OCI-LY3 (cell line): ENCODE results near the gene INHBE.

Experiments
- H2AFZ ChIP-seq: fragments of 200-600, 300-600 bp; shearing (Covaris generic); 2 replicates; pipeline ENCODE4 v1.6.0; 2014; ENCODE audit warnings: antibody characterized with exemption, low read depth, low read length
- H3K27ac ChIP-seq: fragments of 200-600, 300-600 bp; sonication (generic); 2 replicates; pipeline ENCODE4 v1.5.1; 2014; ENCODE audit warnings: mild to moderate bottlenecking, low read length, moderate library complexity, mixed read lengths
- H3K27me3 ChIP-seq: fragments of 200-600, 300-600 bp; sonication (generic); 2 replicates; pipeline ENCODE4 v1.6.1; 2014; ENCODE audit warnings: low read depth, low read length, mixed read lengths
- H3K36me3 ChIP-seq: fragments of 200-600, 300-600 bp; sonication (generic); replicated peaks from 2 replicates; pipeline ENCODE3; 2014; ENCODE audit warnings: low read depth, low read length, mixed read lengths
- H3K4me1 ChIP-seq: fragments of 300-600, 200-600 bp; sonication (generic); 2 replicates; pipeline ENCODE4 v1.6.1; 2014; ENCODE audit warnings: low read length, mixed read lengths
- H3K4me2 ChIP-seq: fragments of 200-600, 300-600 bp; sonication (generic); 2 replicates; pipeline ENCODE4 v1.6.1; 2014; ENCODE audit warnings: low read length, mixed read lengths
- H3K4me3 ChIP-seq: fragments of 300-600, 200-600 bp; sonication (generic); 2 replicates; pipeline ENCODE4 v1.5.1; 2014; ENCODE audit warnings: antibody characterized with exemption, mild to moderate bottlenecking, low read length, moderate library complexity
- H3K79me2 ChIP-seq: fragments of 300-600, 200-600 bp; shearing (Covaris generic); 2 replicates; pipeline ENCODE4 v1.6.1; 2014; ENCODE audit warnings: mild to moderate bottlenecking, low read length, mixed read lengths
- H3K9ac ChIP-seq: fragments of 300-600, 200-600 bp; shearing (Covaris generic); 2 replicates; pipeline ENCODE4 v1.6.0; 2014; ENCODE audit warnings: mild to moderate bottlenecking, low read length, moderate library complexity
- H3K9me3 ChIP-seq: fragments of 200-600, 300-600 bp; shearing (Covaris generic); 2 replicates; pipeline ENCODE4 v1.6.1; 2014; ENCODE audit warnings: low read length, mixed read lengths; ENCODE audit not compliant: insufficient read depth
- H4K20me1 ChIP-seq: fragments of 200-600, 300-600 bp; sonication (generic); 2 replicates; pipeline ENCODE4 v1.6.1; 2016; ENCODE audit warnings: low read length, mixed read lengths; ENCODE audit not compliant: insufficient read depth
- CTCF ChIP-seq: fragments of 200-600, 300-600 bp; sonication (generic); IDR thresholded peaks from 2 replicates; pipeline ENCODE4 v1.5.1; 2014; ENCODE audit warnings: antibody characterized with exemption, low read length, low read depth
- EZH2phosphoT487 ChIP-seq: fragments of 200-600 bp; shearing (Covaris generic); IDR thresholded peaks from 2 replicates; pipeline ENCODE4 v1.6.1; 2018; ENCODE audit warnings: antibody characterized with exemption, mixed run types, low read depth

Gene INHBE

GRCh38 chr12:57431654-57432188 is 23.4 kb upstream of the INHBE start:
- peak overlapping the region; percentile 85 for H3K9ac ChIP-seq
- no peaks in the 10 kb centered on the region for H3K9me3 ChIP-seq
- H3K36me3 ChIP-seq: no peaks in the 10 kb centered on the region
- no peaks in the 10 kb centered on the region for H4K20me1 ChIP-seq
- no peaks in the 10 kb centered on the region for H3K27me3 ChIP-seq
- peaks cover 14% of the 10 kb centered on the region for H3K4me1 ChIP-seq
- TF ChIP-seq EZH2phosphoT487 (no peak), CTCF (no peak)
- H3K27ac ChIP-seq: peak overlapping the region; percentile 54
- H3K79me2 ChIP-seq: peaks cover 19% of the 10 kb centered on the region
- H2AFZ ChIP-seq: peak overlapping the region; percentile 75
- peak overlapping the region; percentile 70 for H3K4me2 ChIP-seq
- peak overlapping the region; percentile 94 for H3K4me3 ChIP-seq

GRCh38 chr12:57433370-57433769 is 21.7 kb upstream of the INHBE start:
- H3K9ac ChIP-seq: no peak overlapping the region
- H2AFZ ChIP-seq: no peak overlapping the region
- no peak for TF ChIP-seq CTCF
- TF ChIP-seq EZH2phosphoT487: no peak
- no peaks in the 10 kb centered on the region for H3K9me3 ChIP-seq
- H3K4me1 ChIP-seq: peaks cover 14% of the 10 kb centered on the region
- no peaks in the 10 kb centered on the region for H3K27me3 ChIP-seq
- no peak overlapping the region for H3K4me3 ChIP-seq
- H3K36me3 ChIP-seq: no peaks in the 10 kb centered on the region
- H3K27ac ChIP-seq: no peak overlapping the region
- H4K20me1 ChIP-seq: no peaks in the 10 kb centered on the region
- peaks cover 18% of the 10 kb centered on the region for H3K79me2 ChIP-seq
- no peak overlapping the region for H3K4me2 ChIP-seq

- H3K9ac ChIP-seq: no peak within 1 kb of the TSS
- no peak within 1 kb of the TSS for H3K4me3 ChIP-seq
- no peaks in the 10 kb centered on the region for H3K36me3 ChIP-seq
- no peak within 1 kb of the TSS for H2AFZ ChIP-seq
- no peak within 1 kb of the TSS for H3K4me2 ChIP-seq
- H3K27me3 ChIP-seq: no peaks in the 10 kb centered on the region
- H4K20me1 ChIP-seq: no peaks in the 10 kb centered on the region
- no peaks in the 10 kb centered on the region for H3K9me3 ChIP-seq
- TF ChIP-seq CTCF (no peak), EZH2phosphoT487 (no peak)
- peaks cover 8% of the 10 kb centered on the region for H3K79me2 ChIP-seq
- H3K4me1 ChIP-seq: peaks cover 7% of the 10 kb centered on the region
- no peak within 1 kb of the TSS for H3K27ac ChIP-seq
Measured at GRCh38 chr12:57434517-57435223, 20.4 kb upstream of the INHBE start, which contains the start of gene INHBC. INHBC (plus strand) TSS chr12:57434784; CDS start chr12:57434887, 103 bp downstream.

- H3K79me2 ChIP-seq: peaks cover 2% of the 10 kb centered on the region; the same call in 1 of the 2 replicates
- H3K36me3 ChIP-seq: no peaks in the 10 kb centered on the region
- H3K4me2 ChIP-seq: no peak overlapping the region
Measured at GRCh38 chr12:57435293-57435692, 19.8 kb upstream of the INHBE start.

More at GRCh38 chr12:57435293-57435692, 19.8 kb upstream of the INHBE start:
- TF ChIP-seq CTCF (no peak), EZH2phosphoT487 (no peak)
- no peaks in the 10 kb centered on the region for H4K20me1 ChIP-seq
- no peak overlapping the region for H3K27ac ChIP-seq
- H3K27me3 ChIP-seq: no peaks in the 10 kb centered on the region
- peaks cover 5% of the 10 kb centered on the region; the same call in 1 of the 2 replicates for H3K4me1 ChIP-seq
- H2AFZ ChIP-seq: no peak overlapping the region
- no peaks in the 10 kb centered on the region for H3K9me3 ChIP-seq
- H3K9ac ChIP-seq: no peak overlapping the region
- no peak overlapping the region for H3K4me3 ChIP-seq
